Tibial nerve (tissue), 3 donors: ENCODE measurements around the gene UBE2D3.

Experiments used
- CTCF ChIP-seq, 5 experiments: fragments of 200-600 bp in 3 of 5; fragments of 450-650 bp in 2 of 5; sonication (generic) in 3 of 5; IDR thresholded peaks; one replicate each; pipeline ENCODE4 v1.5.1; 2016 to 2019; ENCODE audit warnings: antibody characterized with exemption in 5 of 5, mild to moderate bottlenecking in 3 of 5, moderate library complexity in 2 of 5
- POLR2A ChIP-seq, 2 donors: fragments of 450-650 bp; IDR thresholded peaks; one replicate each; pipeline ENCODE4 v1.6.1; 2017; ENCODE audit warnings: antibody characterized with exemption in 2 of 2, mild to moderate bottlenecking in 2 of 2, moderate library complexity in 2 of 2

GRCh38 chr4:102862016-102862415 lies 34.7 kb upstream of the UBE2D3 start:
- TF ChIP-seq CTCF (IDR thresholded peaks at IDR 0.05) (no peak), POLR2A (IDR thresholded peaks at IDR 0.05) (no peak)
